SIG-M5 (cell line): Measurements from ENCODE around the gene CSF2.
"Not testable (repeated sequence)": the region's sequence is repeated elsewhere in the genome, so short reads cannot be mapped to it uniquely, and the experiment has no call there.

ENCODE experiments used
- DNase-seq: peaks from one replicate; lab custom pipeline; 2025; lab: John Stamatoyannopoulos, UW

Gene CSF2

DNA sequence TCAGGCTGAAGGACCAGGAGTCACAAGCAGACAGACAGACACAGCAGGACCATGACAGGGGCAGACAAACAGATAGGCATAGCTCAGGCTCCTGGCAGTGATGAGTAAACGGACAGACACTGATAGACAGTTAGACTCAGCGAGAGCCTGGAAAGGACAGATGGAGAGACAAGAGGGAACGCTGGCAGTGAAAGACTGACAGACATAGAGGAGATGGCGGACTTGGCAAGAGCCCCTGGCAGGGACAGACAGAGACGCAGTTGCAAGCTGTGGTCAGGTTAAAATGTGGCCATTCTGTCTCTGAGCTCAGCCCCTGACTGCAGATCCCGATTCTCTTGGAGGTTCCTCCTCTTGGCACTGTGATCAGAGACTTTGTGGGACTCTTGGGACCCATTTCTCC lies 13.6 kb downstream of the CSF2 start:
- no peak for DNase-seq

DNA sequence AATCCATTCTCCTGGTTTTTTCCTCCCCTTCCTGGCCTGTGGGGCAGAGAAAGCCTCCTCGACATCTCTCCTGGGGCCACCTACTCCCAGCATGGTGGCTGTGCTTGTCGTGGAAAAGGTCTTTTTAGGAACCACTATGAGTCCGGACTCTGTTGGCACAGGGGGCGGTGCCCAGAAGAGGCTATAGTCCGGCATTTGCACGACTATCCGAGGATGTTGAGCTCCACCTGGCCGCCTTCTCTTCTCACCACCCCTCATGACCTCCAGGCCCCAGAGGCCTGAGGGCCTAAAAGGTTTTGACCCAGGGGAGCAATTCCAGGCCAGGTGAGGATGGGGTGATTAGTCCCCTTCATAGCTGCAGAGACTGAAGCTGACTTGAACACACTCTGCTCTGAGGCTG lies 14.1 kb downstream of the CSF2 start:
- DNase-seq = no peak

DNA sequence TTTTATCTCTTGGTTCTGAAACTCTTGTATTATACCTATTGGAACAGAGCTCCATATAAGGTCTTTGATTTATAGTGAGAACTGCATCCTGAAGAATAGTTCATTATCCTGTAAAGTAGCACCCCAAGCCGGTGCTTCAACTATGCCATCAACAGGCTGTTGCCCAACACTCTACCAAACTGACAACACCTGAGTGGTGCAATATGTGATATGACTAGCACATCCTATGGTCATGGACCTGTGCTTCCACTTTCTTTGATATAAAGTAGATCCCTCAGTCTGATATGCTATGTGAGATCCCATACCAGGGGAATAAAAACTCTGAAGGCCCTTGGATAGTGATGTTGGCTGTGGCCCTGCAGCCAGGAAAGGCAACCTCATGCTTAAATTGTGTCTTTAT lies 15.8 kb downstream of the CSF2 start:
- DNase-seq = no peak

DNA sequence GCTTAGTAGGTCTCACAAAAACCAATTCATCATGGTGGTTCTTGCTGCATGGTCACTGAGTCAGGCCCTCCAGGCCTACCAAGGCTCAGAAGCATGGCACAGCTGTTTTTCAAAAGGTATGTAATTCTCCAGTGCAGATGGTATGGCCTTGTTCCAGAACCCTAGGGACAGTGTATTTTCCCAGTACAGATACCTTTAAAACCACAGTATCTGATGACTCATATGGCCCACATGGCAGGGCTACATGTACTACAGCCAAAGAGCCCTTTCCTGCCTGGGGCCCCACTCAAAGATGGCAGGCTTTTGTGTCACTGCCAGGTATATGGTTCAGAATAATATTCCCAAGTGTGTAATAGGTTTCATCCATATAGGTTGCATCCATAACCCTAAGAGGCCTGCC lies 16.5 kb downstream of the CSF2 start:
- no peak for DNase-seq

DNA sequence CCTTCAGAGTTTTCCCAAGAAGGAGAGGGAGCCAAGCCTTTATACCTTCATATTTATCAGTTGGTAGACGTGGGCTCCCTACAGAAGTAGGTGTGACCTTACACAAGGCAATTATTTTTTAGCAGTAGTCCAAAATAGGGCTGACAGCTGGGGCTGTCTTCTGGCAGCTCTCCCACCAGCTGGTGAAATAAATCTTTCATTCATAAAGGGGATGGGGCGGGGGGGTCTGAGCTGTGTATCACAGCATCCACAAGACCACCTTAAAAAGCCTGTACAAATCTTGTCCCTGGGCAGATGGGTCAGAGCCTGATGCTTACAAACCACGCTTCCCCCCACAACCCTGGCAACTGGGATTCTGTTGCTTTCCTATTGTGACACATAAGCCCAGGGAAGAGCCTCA lies 19.7 kb downstream of the CSF2 start:
- no peak for DNase-seq

DNA sequence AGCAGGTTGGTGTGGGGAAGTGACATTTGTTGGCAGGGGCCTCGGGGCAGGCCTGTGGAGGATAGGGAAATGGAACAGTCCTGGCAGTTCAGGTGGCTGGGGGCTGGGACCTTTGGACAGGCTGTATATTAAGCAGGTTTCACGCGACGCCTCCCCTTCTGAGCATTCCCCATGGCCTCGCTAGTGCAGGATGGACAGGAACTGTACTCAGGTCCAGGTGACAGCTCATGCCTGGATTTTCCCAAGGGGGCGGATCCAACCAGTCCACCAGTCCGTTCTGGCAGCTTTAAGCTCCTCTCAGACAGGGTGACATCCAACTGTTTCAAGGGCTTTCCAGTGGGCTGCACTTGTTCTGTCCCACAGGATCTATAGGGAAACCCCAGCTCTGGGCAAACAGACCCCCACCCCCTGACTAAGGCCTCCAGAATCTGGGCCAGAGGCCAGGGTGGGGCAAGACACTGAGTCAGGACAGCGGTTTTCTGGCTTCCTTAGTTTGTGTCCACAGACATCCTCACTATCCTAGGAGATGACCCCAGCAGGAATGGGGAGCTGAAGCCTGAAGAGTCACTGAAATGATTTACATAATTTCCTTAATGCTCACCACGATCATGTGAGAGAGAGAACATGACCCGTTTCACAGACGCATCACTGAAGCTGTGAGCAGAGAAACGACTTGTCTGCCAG lies 20.9 kb downstream of the CSF2 start:
- DNase-seq = no peak

DNA sequence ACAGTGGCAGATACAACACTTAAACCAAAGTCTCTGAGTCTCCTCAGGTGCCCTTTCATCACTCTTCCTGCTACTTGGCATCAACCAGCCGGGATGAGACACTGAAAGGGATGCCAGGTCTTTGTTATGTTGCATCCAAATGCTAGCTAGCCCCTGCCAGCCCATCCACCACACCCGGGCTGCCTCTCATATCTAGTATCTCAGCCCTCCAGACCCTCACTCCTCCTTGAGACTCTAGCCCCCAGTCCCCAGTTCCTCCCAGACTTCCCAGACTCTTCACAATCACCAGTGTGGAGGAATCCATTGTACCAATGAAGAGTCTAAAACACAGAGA lies 21.5 kb downstream of the CSF2 start:
- no peak for DNase-seq

DNA sequence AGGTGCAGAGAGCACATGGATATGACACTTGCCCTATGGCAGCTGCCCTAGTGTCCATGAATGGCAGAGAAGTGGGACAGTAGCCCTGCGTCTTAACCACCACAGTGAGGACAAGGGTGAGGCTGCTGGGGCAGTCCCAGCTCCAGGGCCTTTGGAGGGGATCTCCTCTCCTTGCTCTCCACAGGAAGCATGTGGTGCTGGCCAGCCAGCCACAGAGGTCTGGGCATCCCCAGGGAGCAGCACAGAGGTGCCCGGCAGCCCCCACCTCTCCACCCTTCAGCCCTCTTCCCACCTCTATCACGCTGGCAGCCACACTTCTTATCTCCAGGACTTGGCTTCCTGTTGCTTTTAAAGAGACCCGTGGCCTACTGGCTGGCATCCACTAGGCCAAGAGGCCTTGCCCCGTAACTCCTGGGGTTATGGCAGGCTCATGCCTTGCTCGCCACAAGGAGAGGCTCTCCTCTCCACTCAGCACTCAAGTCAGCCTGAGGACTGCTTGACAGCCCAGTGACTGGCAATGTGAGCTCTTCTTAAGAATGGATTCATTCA lies 21.9 kb downstream of the CSF2 start:
- DNase-seq = no peak

DNA sequence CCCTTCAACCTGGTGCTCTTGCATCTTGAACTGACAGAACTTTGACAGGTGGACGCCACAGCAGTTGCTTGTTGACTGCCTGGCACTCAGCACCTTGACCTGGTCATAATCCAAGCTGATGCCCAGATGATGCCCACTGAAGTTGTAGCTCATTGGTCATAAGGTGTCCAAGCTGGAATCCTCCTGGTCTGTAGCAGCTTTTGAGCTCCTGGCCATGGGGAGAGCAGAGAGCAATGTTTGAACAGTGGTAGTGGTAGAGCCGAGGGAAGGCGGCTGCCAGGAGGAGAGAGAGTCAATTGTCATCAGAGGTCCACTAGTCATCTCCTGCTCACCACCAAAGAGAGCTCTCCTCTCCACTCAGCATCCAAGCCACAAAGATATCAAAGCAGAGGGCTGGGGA lies 23.3 kb downstream of the CSF2 start:
- DNase-seq = no peak

DNA sequence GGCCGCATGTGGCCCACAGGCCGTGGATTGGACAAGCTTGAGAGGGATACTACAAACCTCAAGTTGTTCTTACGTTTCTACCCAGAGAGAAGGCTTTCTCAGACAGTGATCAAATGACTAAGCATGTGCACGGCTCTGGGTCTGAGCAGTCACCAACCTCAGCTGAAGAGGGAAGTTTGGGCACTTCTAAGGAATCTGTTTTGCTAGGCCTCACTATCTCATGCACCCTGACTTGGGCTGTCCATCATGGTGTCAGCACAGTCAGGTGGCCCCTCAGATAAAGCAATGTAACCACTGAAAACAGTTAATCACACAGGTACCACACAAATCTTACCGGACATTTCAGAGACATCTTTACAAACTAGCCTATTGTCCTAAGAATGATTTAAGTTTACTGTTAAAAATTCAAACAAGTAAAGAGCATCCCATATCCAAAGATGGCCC lies 24.6 kb downstream of the CSF2 start:
- DNase-seq = no peak

DNA sequence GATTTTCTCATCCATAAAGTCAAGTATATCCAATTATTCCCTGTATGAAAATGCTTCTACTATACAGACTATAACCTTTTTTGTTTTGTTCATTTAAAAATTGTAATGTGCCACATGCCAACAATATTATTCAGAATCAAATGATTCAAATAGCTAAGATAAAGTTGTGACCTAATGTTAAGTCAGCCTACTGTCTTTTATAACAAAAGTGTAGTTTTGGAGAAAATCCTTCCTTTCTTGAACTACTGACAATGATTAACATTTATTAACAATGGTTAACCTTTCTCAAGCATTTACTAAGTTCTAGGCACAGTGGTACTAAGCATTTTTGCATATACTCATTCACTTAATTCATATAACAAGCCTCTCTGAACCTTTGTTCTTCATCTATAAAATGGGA lies 25.0 kb downstream of the CSF2 start:
- DNase-seq = no peak

DNA sequence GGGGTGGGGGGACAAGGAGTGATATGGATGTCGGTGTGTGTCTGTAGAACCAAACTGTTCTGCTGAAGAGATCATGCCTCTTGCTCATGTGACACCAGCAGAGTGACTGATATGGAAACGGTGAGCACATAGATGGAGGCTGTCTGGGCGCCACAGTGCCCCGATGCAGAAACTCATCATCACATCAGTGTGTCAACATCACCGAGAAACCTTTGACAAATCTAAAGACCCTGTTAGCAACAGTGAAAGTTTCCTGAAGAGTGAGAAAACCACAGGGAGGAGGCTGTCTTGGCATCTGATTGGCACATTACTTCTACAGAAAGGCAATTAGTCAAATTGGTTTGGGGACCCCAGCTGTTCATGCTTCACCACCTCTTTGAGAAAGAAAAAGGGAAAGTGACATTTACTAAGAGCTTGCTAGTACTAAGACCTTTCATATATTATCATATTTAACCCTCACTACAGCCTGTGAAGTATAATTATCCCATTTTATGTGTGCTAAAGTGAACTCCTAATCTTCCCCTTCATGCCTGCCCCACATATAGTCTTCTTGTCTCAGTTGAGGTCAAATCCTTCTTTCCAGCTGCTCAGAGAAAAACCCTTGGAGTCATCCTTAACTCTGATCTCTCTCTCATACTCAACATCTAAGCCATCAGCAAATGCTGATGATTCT lies 25.6 kb downstream of the CSF2 start:
- no peak for DNase-seq

DNA sequence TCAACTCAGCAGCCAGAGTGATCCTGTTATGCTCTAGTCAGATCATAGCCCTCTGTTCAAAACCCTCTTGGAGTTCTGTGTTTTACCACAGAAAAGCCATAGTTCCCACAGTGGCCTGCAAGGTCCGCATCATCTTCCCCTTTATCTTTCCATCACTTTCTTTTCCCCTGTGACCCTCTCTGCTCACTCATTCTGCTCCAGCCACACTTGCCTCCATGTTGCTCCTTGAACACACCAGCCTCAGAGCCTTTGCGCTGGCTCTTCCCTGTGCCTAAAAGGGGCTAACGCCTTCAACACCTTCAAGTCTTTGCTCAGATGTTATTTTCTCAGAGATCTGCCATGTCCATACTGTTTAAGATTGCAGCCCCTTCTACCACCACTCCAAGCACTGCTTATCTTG lies 26.3 kb downstream of the CSF2 start:
- no peak for DNase-seq

DNA sequence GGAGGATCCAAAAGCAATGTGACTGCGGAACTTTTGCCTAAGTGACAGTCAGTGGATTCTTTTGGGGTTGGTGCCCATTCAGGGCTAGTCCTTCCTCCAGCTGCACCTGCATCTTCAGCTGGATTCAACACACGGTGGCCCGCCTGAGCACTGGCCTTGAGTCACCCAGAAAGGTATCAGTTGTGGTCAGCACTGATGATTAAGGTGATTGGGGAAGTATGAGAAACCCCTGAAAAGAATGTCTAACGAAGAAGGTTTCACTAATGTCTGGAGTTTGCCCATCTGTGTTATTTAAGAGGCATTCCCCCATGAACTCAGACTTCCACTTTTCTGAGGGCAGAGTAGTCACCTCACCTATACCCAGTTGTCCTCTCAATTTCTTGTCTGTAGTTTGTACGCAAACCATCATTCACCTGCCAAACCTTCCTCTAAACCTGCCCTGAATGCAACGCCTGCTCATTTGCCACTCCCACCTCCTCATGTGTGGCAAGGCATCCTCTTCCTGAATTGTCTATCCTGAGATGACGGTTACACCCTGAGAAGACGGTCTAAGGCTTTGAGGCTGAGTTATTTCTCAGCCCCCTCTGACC lies 27.2 kb downstream of the CSF2 start:
- DNase-seq = no peak

DNA sequence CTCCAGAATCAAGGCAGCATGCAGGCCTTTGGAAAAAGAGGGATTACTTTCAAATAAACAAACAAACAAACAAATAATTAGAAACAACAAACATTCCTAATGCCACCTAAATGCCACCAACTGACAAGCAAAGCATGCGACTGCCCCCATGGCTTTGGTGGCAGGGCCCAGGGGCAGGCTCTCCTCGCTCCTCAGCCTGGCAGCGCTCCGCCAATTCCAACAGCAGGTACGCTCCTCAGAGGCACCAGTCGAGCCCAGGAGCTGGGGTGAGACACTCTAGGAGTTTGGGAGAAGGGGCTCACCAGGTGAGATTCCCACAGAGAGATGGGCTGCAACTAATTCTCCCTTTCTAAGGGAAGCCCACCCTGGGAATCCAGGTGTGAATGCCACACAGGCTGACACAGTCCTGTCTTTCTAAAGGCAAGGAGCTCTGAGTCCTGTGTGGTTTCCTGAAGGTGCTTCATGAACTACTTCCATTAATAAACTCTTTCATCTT lies 27.8 kb downstream of the CSF2 start:
- DNase-seq = no peak

DNA sequence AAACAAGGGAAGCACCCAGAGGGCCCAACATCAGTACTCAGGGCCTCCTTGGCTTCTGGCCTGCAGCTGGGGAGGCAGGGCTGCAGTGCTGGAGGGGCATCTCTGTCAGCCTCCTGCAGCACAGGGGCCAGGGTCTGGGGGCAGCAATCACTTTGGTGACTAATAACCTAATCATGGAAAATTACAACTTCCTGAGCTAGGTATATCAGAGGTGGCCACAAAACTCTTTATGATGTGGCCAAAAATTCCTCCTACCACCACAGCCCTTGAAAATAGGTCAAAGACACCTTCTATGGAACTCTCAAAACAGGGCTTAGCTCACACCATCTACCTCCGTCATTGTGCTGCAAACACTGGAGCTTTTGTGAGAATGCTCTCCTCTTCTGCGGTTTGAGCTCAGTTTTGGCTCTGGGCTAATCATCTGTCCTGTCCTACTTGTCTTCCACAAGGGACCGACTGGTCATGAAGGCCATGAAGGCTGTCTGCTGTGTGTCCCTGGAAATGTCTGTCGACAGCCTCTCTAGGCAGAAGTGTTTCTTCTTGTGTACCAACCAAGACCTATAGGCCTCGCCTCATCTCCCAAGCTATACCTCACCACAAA lies 28.6 kb downstream of the CSF2 start:
- no peak for DNase-seq

DNA sequence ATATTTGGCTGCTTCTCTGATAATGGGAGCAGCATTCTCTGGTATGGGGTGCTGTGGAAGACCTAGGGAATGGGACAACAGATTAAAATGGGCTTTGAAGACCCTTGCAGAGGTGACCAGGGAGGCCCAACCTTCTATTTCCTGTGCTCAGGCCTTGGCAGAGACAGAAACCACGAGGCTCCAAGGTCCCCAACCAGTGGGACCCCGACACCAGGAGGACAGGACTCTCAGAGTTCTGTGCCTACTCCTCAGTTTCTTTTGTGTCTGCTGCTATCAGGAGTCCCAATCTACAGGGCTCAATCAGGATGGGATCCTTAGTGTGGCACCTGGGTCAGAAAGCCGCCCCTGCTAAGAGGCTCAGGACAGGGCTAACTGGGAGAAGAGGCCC lies 29.3 kb downstream of the CSF2 start:
- no peak for DNase-seq

DNA sequence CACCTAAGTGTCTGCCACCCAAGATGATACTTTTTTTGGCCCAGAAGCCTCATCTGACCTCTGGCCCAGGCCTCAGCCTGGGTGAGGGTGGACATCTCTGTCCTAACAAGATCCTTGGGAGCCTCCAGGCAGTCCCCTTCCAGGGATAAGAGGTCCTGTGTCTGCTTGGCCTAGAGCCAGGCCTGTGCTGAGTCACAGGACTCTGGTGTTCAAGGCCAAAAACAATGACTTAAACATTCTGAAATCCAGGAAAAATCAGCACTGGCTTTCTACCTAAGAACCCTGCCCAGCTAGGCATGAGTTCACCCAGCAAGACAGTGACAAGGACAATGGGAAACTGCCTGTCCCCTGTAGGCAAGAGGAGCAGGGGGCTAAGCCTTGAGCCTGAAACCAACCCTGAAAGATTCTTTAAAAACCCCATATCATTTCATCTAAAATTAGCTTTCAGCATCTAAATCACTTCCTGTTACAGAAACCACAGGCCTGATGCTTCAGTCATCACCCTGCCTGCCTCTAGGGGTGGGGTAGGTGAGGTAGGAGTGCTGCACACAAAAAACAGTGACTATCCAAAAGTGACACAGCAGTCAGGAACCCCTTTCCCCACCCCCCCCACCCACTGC lies 29.9 kb downstream of the CSF2 start:
- peak; percentile 24 for DNase-seq

DNA sequence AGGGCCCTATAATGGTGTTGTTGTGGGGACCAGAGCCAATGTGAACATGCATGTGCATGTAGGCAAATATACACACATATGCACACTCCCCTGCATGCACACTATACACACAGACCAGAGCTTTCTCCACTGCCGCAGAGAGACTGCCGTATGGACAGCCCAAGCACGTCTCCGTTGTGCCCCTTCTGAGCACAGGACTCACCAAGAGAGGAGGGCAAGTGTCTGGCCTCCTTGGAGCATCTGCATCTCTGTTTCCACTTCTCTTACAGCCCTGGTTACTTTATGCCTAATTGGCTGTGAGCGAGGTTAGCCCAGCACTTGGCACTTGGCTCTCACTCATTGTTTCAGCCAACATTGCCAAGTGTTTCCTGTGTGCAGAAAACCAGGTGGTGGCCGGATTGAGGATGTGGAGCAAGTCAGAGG lies 30.4 kb downstream of the CSF2 start:
- DNase-seq = no peak

DNA sequence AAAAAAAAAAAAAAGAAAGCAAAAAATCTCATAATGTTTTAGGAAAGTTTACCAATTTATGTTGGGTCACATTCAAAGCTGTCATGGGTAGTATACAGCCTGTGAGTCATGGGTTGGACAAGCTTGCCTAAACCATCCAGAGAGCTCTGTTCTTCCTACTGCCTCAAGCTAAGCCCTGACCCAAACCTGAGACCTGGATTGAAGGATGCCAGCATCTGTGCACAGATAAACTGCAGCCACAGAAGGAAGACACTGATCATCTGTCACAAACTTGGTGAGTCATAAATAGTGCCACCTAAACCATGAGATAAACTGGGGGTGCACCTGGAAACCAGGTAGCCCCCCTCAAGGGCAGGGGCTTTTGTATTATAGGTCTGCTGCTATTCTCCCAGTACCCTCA lies 31.0 kb downstream of the CSF2 start:
- no peak for DNase-seq

DNA sequence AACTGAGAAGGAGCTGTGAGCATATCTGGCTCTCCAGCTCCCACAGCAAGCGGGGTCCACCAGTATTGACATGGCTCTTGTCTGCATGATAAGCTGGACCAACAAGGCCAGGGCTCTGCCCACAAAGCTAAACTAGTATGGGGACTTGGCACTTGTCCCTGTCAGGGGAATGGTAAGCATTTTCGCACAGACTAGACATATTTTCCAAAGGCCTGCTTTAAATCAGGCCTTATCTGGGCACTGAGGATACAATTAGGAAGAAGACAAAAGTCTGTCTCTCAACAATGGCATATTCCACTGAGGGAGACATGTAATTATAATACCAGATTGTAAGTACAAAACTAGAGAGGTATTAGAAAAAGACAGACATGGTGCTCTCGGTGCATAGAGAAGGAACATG lies 32.1 kb downstream of the CSF2 start:
- DNase-seq = no peak

DNA sequence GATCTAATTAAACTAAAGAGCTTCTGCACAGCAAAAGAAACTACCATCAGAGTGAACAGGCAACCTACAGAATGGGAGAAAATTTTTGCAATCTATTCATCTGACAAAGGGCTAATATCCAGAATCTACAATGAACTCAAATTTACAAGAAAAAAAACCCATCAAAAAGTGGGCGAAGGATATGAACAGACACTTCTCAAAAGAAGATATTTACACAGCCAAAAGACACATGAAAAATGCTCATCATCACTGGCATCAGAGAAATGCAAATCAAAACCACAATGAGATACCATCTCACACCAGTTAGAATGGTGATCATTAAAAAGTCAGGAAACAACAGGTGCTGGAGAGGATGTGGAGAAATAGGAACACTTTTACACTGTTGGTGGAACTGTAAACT lies 34.9 kb downstream of the CSF2 start:
- not testable (repeated sequence) for DNase-seq
